Stomach (tissue), 4 donors: ENCODE results near the gene LSM14A.

Experiments
- CTCF ChIP-seq, 7 experiments: fragments of 450-650 bp in 4 of 7; fragments of 200-600 bp in 3 of 7; sonication (generic) in 3 of 7; IDR thresholded peaks; one replicate each; pipeline ENCODE4 v1.5.1; 2016 to 2019; ENCODE audit warnings: antibody characterized with exemption in 7 of 7, control low read depth in 2 of 7, mild to moderate bottlenecking in 1 of 7
- EP300 ChIP-seq: sonication (generic); formaldehyde crosslinking; IDR thresholded peaks from one replicate; pipeline ENCODE4 v1.6.1; 2017; ENCODE audit warnings: antibody characterized with exemption
- POLR2A ChIP-seq, 4 donors: fragments of 450-650 bp; IDR thresholded peaks; one replicate each; pipeline ENCODE4 v1.6.1; 2016; ENCODE audit warnings: antibody characterized with exemption in 4 of 4, control low read depth in 2 of 4, mild to moderate bottlenecking in 1 of 4, moderate library complexity in 1 of 4

- no peak for TF ChIP-seq POLR2A (IDR thresholded peaks at IDR 0.05)
- TF ChIP-seq CTCF (IDR thresholded peaks at IDR 0.05) = peak in 5 of 7 experiments; percentile 41 to 87 (median 74)
- no peak for TF ChIP-seq EP300
Measured at GRCh38 chr19:34145741-34146202, 26.5 kb upstream of the LSM14A start.
